ENCODE data around the gene HOXA4. TPM values are rescaled to one million over a fixed set of nuclear protein-coding genes. Genes with fewer than 3 reads are reported as not detected.

The HOXA4 gene
- total RNA-seq, 1 donor from 2014 or later: 2.1 TPM

DNA sequence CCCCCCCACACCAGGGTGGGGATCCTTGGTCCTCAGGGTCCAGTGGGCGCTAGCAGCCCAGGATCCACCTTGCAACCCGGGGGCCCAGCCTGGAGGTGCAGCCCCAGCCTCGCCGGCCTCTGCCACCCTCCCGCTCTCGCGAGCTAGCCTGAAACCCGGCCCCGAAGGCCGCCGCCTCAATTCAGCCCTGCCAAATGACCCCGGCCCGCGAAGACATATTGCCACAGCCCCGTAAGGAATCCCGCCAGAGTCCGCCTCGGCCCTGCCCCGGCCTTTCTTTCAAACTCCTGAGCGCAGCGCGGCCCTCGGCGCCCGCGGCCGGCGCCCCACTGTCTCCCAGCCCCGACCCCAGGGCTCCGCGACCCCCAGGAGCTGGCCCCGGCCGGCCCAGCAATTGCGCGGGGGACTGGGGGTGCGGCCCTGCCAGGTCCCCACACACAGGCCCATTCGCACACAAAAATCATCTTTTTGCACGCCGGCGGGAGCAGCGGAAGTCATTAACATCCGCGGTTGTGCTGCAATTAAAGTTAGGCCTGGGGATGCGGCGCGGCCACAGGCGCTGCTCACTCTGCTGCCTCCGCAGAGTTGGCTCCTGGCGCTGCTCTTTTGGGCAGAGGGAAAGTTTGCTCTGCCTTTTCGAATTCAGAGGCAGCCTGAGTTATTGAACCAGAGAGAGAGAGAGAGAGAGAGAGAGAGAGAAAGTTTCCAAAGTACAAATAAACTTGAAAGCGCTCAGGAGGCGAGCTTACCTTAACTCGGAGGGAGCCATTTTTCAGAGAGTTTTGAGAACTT is 9.0 kb upstream of the HOXA4 start:
- Histone ChIP-seq H3K36me3 (peaks cover 0 to 7% of the 10 kb centered on the region in 2 donors), H3K27me3 (no peaks in the 10 kb centered on the region), H3K4me3 (peak overlapping the region; percentile 25 to 53), H3K27ac (peak overlapping the region; percentile 44 to 74), H3K9me3 (no peaks in the 10 kb centered on the region), H3K4me1 (peaks cover 0 to 8% of the 10 kb centered on the region in 2 donors)
- DNase-seq (ENCODE audit: low spot score in 2 of 2): no peak
- TF ChIP-seq CTCF (IDR thresholded peaks at IDR 0.05): no peak
- intact Hi-C loops (cut with DNase I): loop anchor here (5.0 kb wide), 1 partner anchor 1282 kb away; no protein-coding TSS in a partner anchor

GRCh38 chr7:27138985-27139333 is 8.4 kb upstream of the HOXA4 start:
- Histone ChIP-seq H3K4me1 (peaks cover 0 to 8% of the 10 kb centered on the region in 2 donors), H3K4me3 (peak overlapping the region; percentile 25 to 53), H3K9me3 (no peaks in the 10 kb centered on the region), H3K36me3 (peaks cover 0 to under 1% of the 10 kb centered on the region in 2 donors), H3K27me3 (no peaks in the 10 kb centered on the region), H3K27ac (peak overlapping the region; percentile 44 to 74)
- TF ChIP-seq CTCF (IDR thresholded peaks at IDR 0.05): no peak
- intact Hi-C loops (cut with DNase I): no loop called here
- DNase-seq (ENCODE audit: low spot score in 2 of 2): no peak

DNA sequence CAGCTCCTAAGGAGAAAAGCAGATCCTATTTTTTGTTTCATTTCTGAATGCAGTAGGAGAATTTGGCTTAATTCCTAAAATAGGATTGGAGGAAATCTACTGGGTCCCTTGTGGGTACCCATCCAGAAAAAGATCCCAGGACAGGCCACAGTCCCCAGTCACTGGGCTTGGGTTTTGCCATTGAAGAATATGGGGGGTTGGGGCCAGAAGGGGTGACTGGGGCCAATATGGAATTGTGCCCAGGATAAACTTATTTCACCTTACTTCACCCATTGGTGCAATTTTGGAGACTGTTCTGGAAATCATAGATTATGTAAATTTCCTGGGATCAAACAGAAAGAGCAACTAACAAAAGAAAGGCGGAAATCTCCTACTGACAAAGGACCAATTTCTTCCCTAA is 7.9 kb upstream of the HOXA4 start:
- no peaks in the 10 kb centered on the region for H3K36me3 ChIP-seq
- H3K27ac ChIP-seq: peak overlapping the region; percentile 44 to 74
- no peak for DNase-seq (ENCODE audit: low spot score in 2 of 2)
- no peaks in the 10 kb centered on the region for H3K27me3 ChIP-seq
- intact Hi-C loops (cut with DNase I): no loop called here
- H3K9me3 ChIP-seq: no peaks in the 10 kb centered on the region
- H3K4me1 ChIP-seq: peaks cover 0 to 8% of the 10 kb centered on the region in 2 donors
- H3K4me3 ChIP-seq: peak overlapping the region in 1 of 2 donors; percentile 53
- TF ChIP-seq CTCF (IDR thresholded peaks at IDR 0.05): no peak

DNA sequence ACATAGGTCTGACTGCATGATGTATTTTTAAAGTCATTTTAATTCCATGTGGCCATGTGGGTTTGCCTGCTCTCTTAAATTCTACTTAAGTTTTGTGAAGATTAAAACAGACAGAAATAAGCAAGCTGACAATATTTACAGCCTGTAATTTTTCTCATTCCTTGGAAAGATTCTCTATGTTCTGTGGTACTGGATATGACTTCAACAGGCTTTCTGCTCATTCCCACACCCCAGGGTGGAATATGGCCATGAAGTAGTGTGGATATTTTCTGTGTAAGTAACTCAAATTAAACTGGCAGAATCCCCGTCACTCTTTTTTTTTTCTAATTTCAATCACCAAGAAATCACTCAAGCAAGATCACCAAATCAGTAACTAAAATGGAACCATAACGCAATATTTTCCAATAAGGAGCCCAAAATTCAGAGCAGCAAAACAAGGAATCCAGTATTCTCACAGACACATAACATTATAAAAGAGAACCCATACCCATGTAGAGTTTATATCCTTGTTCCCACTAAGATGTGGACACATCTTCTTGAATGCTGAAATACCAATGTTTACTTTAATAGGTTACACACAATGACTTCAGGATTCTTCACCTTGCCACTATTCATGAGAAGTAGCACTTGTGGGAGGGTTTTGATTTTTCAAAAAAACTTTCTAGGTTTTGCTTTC is 7.2 kb upstream of the HOXA4 start:
- H3K9me3 ChIP-seq: no peaks in the 10 kb centered on the region
- no peaks in the 10 kb centered on the region for H3K27me3 ChIP-seq
- intact Hi-C loops (cut with DNase I): no loop called here
- DNase-seq (ENCODE audit: low spot score in 2 of 2): no peak
- H3K4me1 ChIP-seq: peaks cover 0 to 6% of the 10 kb centered on the region in 2 donors
- H3K4me3 ChIP-seq: no peak overlapping the region
- H3K27ac ChIP-seq: peak overlapping the region; percentile 44 to 74
- H3K36me3 ChIP-seq: no peaks in the 10 kb centered on the region
- TF ChIP-seq CTCF (IDR thresholded peaks at IDR 0.05): no peak

GRCh38 chr7:27134392-27134791 is 3.8 kb upstream of the HOXA4 start:
- Histone ChIP-seq H3K36me3 (no peaks in the 10 kb centered on the region), H3K9me3 (no peaks in the 10 kb centered on the region), H3K4me3 (no peak overlapping the region), H3K27me3 (no peaks in the 10 kb centered on the region), H3K27ac (peak overlapping the region in 1 of 2 donors; percentile 21), H3K4me1 (peaks cover 0 to 6% of the 10 kb centered on the region in 2 donors)
- no peak for TF ChIP-seq CTCF (IDR thresholded peaks at IDR 0.05)
- DNase-seq (ENCODE audit: low spot score in 2 of 2): no peak
- intact Hi-C loops (cut with DNase I): loop anchor here (5.0 kb wide), 1 partner anchor 102 kb away; no protein-coding TSS in a partner anchor
